HepG2 (cell line): ENCODE results near the gene PCDHGA1. TPM values are rescaled to one million over a fixed set of nuclear protein-coding genes. Genes with fewer than 3 reads are reported as not detected.

Experiments used
- ATAC-seq: fragments of 200-7000 bp; cut with Tn5 transposase; 3 replicates; pipeline ENCODE4 v1.9.1; 2020; ENCODE audit warnings: mild to moderate bottlenecking, moderate library complexity
- BruUV-seq: library from RNA; stranded (reverse); fragments of 400-500 nt; replicated peaks from 2 replicates; lab custom pipeline; 2021; lab: Mats Ljungman, UMichigan
- CTCF ChIA-PET: fragments of 300-600 bp; formaldehyde crosslinking; extraction: SDS; loops from one replicate; lab custom pipeline; 2021; ENCODE audit warnings: low total read pairs, inconsistent platforms, low intra/inter-chr PET ratio; lab: Yijun Ruan, JAX
- POLR2A ChIA-PET: fragments of 350-600 bp; sonication (Branson Sonifier 250); formaldehyde crosslinking; loops from one replicate; lab custom pipeline; 2020; ENCODE audit warnings: antibody characterized with exemption, inconsistent platforms; lab: Yijun Ruan, JAX
- DNase-seq: peaks from one replicate; pipeline ENCODE4 v3.0.0-alpha.2; 2015; ENCODE audit warnings: low spot score
- FAIRE-seq: peaks from 3 replicates; lab custom pipeline; 2011; peaks lifted over from hg19 to GRCh38; lab: Jason Lieb, UNC
- H2AFZ ChIP-seq: one replicate; pipeline ENCODE4 v1.6.1; 2011; ENCODE audit warnings: low read length, inconsistent platforms
- H3K27ac ChIP-seq: fragments of 300-600 bp; 3 replicates; pipeline ENCODE4 v1.8.0; 2011; ENCODE audit warnings: mixed run types, mild to moderate bottlenecking, mixed read lengths, low read length, inconsistent platforms; ENCODE audit not compliant: insufficient read depth; ENCODE audit errors: extremely low read length
- H3K27me3 ChIP-seq, 2 experiments: fragments of 200-600 bp in 1 of 2; 2 replicates in 1 of 2; 3 replicates in 1 of 2; pipeline versions ENCODE4 v1.6.0 to v1.8.0; 2011; ENCODE audit warnings: low read length in 2 of 2, mild to moderate bottlenecking in 2 of 2, moderate library complexity in 2 of 2, inconsistent platforms in 1 of 2; ENCODE audit not compliant: insufficient read depth in 2 of 2, control insufficient read depth in 1 of 2
- H3K36me3 ChIP-seq, 2 experiments: fragments of 200-600 bp in 1 of 2; replicated peaks in 1 of 2; 2 replicates in 1 of 2; 3 replicates in 1 of 2; pipeline versions ENCODE4 v1.5.1 to v1.8.0; 2011; ENCODE audit warnings: low read length in 2 of 2, inconsistent platforms in 1 of 2; ENCODE audit not compliant: insufficient read depth in 2 of 2, control insufficient read depth in 1 of 2
- H3K4me1 ChIP-seq: 2 replicates; pipeline ENCODE4 v1.5.1; 2012; ENCODE audit warnings: low read length, inconsistent platforms; ENCODE audit not compliant: insufficient read depth
- H3K4me2 ChIP-seq: 2 replicates; pipeline ENCODE4 v1.6.0; 2011; ENCODE audit warnings: low read depth, low read length, inconsistent platforms
- H3K4me3 ChIP-seq, 3 experiments: fragments of 200-600 bp in 1 of 3; sonication (generic), shearing (Covaris generic) in 1 of 3; replicated peaks in 1 of 3; 2 replicates each; pipeline ENCODE4 v1.5.1; 2011 to 2016; ENCODE audit warnings: low read length in 3 of 3, inconsistent platforms in 2 of 3, low read depth in 2 of 3, mild to moderate bottlenecking in 2 of 3, control low read depth in 1 of 3, mixed read lengths in 1 of 3; ENCODE audit not compliant: insufficient read depth in 1 of 3
- H3K79me2 ChIP-seq: one replicate; pipeline ENCODE4 v1.6.1; 2011; ENCODE audit warnings: low read length, inconsistent platforms; ENCODE audit not compliant: insufficient read depth
- H3K9ac ChIP-seq: 2 replicates; pipeline ENCODE4 v1.6.0; 2011; ENCODE audit warnings: mild to moderate bottlenecking, low read depth, low read length, inconsistent platforms; ENCODE audit not compliant: insufficient read depth
- H3K9me3 ChIP-seq: 2 replicates; pipeline ENCODE4 v1.5.1; 2012; ENCODE audit warnings: mild to moderate bottlenecking, low read length
- H4K20me1 ChIP-seq: 2 replicates; pipeline ENCODE4 v1.6.0; 2011; ENCODE audit warnings: inconsistent platforms, mild to moderate bottlenecking, low read length, moderate library complexity; ENCODE audit not compliant: insufficient read depth
- ATF7-NPFF ChIP-seq: sonication (generic); formaldehyde crosslinking; IDR thresholded peaks from 2 replicates; pipeline ENCODE4 v1.8.1; 2023; ENCODE audit warnings: mild to moderate bottlenecking, low read depth, missing genetic modification reagents, moderate library complexity
- BRCA1 ChIP-seq: sonication (generic); formaldehyde crosslinking; IDR thresholded peaks from 2 replicates; pipeline ENCODE4 v1.4.0; 2020; ENCODE audit warnings: missing genetic modification reagents
- GATAD1 ChIP-seq: IDR thresholded peaks from 2 replicates; pipeline ENCODE4 v1.6.1; 2016; ENCODE audit warnings: missing genetic modification reagents, missing compliant biosample characterization
- KDM5A ChIP-seq: fragments of 200-600 bp; sonication (generic); IDR thresholded peaks from 2 replicates; pipeline ENCODE4 v1.7.0; 2018; ENCODE audit warnings: antibody characterized with exemption, mild to moderate bottlenecking, low read length, borderline replicate concordance
- KLF6 ChIP-seq: IDR thresholded peaks from 2 replicates; pipeline ENCODE4 v1.8.0; 2016; ENCODE audit warnings: missing biosample characterization, missing genetic modification reagents
- MEIS2 ChIP-seq: sonication (generic); formaldehyde crosslinking; IDR thresholded peaks from 2 replicates; pipeline ENCODE4 v1.9.0; 2021; ENCODE audit warnings: mild to moderate bottlenecking, missing genetic modification reagents
- REST ChIP-seq, 2 experiments: IDR thresholded peaks; 2 replicates each; pipeline ENCODE4 v1.6.1; 2011 to 2012; ENCODE audit warnings: low read length in 2 of 2, borderline replicate concordance in 1 of 2, low read depth in 1 of 2, mild to moderate bottlenecking in 1 of 2, moderate library complexity in 1 of 2
- UBTF ChIP-seq: sonication (generic); formaldehyde crosslinking; IDR thresholded peaks from 2 replicates; pipeline ENCODE4 v1.4.0; 2020; ENCODE audit warnings: mild to moderate bottlenecking, missing genetic modification reagents
- ZC3H13 ChIP-seq: sonication (generic); formaldehyde crosslinking; IDR thresholded peaks from 2 replicates; pipeline ENCODE4 v1.8.1; 2023; ENCODE audit warnings: mild to moderate bottlenecking, missing genetic modification reagents, moderate library complexity
- ZNF687 ChIP-seq: sonication (generic); formaldehyde crosslinking; IDR thresholded peaks from 2 replicates; pipeline ENCODE4 v1.5.1; 2020; ENCODE audit warnings: mild to moderate bottlenecking, missing genetic modification reagents, moderate library complexity
- WGBS: methylation state at CpG from one replicate; pipeline ENCODE4 v1.1.6; 2017; ENCODE audit warnings: low lambda C conversion rate; 5-methylcytosine and 5-hydroxymethylcytosine counted together
- in situ Hi-C: cut with HindIII; loops from 2 replicates; pipeline ENCODE4 v1.10.0; 2017; ENCODE audit warnings: low pct_unique_long_range_greater_than_20kb; ENCODE audit not compliant: extremely low pct_ligation_motif_present
- intact Hi-C: fragments of 100-400 bp; cut with micrococcal nuclease; formaldehyde crosslinking; loops from one replicate; pipeline ENCODE4 v1.10.0; 2022; ENCODE audit not compliant: unreplicated experiment
- polyA plus RNA-seq, 8 experiments: library from polyadenylated mRNA; depleted of rRNA in 3 of 8; stranded (reverse) in 7 of 8; unstranded in 1 of 8; fragments of >200 nt; fragmentation: Illumina TruSeq in 4 of 8; extraction: Trizol in 4 of 8; gene quantifications; 2 replicates each; pipeline versions ENCODE4 v1.2.1 to v1.2.3, GENCODE V29; 2011 to 2016; ENCODE audit warnings: low read depth in 4 of 8, missing spikeins in 1 of 8, mixed read lengths in 1 of 8; ENCODE audit not compliant: insufficient read depth in 1 of 8
- total RNA-seq, 5 experiments: library from RNA; depleted of rRNA; stranded (reverse); fragments of >200 nt; fragmentation: Illumina TruSeq; extraction: Trizol; gene quantifications; 2 replicates each; pipeline ENCODE4 v1.2.3, GENCODE V29; 2016; ENCODE audit warnings: low read depth in 1 of 5

PCDHGA1 gene
- total and polyA plus RNA-seq, 2 of the 13 experiments (the other 11 are each of a cell fraction or from before 2014, with no cell fraction given), result 0.31 to 0.40 TPM

- no peak for TF ChIP-seq ZNF687 (CRISPR knock-in tag)
- TF ChIP-seq, all 625 proteins: peak for 0
Measured at GRCh38 chr5:141515946-141516671, 185.8 kb downstream of the PCDHGA1 start (continued).

GRCh38 chr5:141516672-141517025 lies 186.3 kb downstream of the PCDHGA1 start:
- Histone ChIP-seq H3K36me3 (peaks cover 19 to 68% of the 10 kb centered on the region in 2 experiments), H3K9me3 (no peaks in the 10 kb centered on the region), H3K4me1 (peaks cover 4% of the 10 kb centered on the region; the same call in 1 of the 2 replicates), H4K20me1 (no peaks in the 10 kb centered on the region), H3K79me2 (no peaks in the 10 kb centered on the region), H2AFZ (no peak overlapping the region), H3K9ac (no peak overlapping the region), H3K27ac (no peak overlapping the region), H3K27me3 (no peaks in the 10 kb centered on the region), H3K4me3 (no peak overlapping the region), H3K4me2 (no peak overlapping the region)
- no peak for ATAC-seq
- in situ Hi-C loops (no loop called here), intact Hi-C loops (no loop called here)
- no peak for FAIRE-seq
- ChIA-PET CTCF (no interaction called here), POLR2A (no interaction called here)
- 100% methylated on average over 3 of the region's 8 CpGs for WGBS
- DNase-seq, result no peak
- BruUV-seq, result no TSS peak
- no peak for TF ChIP-seq KDM5A
- TF ChIP-seq KLF6 (CRISPR knock-in tag), result no peak
- no peak for TF ChIP-seq GATAD1 (CRISPR knock-in tag)
- no peak for TF ChIP-seq ATF7-NPFF
- no peak for TF ChIP-seq ZC3H13 (CRISPR knock-in tag)
- no peak for TF ChIP-seq BRCA1 (CRISPR knock-in tag)
- no peak for TF ChIP-seq MEIS2 (CRISPR knock-in tag)
- TF ChIP-seq REST (IDR thresholded peaks at IDR 0.05; ENCODE audit: borderline replicate concordance in 1 of 2, low read depth in 1 of 2, low read length in 2 of 2), result no peak
- no peak for TF ChIP-seq UBTF (CRISPR knock-in tag)
